G401.6 (cell line): ENCODE data around the gene ERBB4.

Experiments used
- FAIRE-seq: peaks from 2 replicates; lab custom pipeline; 2012; peaks lifted over from hg19 to GRCh38; lab: Jason Lieb, UNC

Gene ERBB4

DNA sequence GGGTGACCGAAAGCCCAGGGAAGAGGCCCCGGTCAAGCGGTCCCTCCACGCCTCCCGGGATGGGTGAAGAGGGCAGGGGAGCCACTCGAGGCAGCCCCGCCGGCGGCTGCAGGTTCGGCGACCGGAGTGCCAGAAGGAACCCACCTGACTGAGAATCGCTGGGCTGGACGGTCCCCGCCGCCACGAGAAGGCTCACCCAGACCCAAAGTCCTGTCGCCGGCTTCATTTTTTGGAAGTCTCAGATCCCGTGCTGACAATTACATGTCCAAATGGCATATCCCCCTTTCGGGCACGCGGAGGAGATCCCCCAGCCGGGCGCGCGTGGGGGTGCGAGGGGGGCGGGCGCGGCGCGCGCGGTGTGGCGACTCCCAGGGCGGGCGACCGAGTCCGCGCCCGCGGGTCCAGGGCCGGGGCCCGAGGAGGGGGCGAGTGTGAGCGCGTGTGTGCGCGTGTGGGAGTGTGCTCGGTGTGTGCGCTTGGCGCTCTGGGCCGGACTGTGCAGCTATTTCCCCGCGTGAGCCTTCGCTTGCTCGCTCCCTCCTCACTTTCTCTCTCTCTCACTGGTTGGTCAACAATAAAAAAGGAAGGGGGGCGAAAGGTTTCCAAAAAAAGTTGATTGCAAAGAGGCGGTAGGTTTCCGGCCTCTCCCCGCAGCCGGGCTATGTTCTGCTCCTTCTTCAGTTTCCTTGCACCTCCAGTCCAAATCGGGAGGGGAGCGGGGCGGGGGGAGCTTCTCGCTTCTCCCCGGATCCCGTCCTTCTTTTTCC lies at the start of gene ERBB4:
ERBB4 (minus strand) TSS at position 498 of the 767 bp plus-strand sequence; CDS start at position 226, 272 bp downstream.
- FAIRE-seq, result no peak

DNA sequence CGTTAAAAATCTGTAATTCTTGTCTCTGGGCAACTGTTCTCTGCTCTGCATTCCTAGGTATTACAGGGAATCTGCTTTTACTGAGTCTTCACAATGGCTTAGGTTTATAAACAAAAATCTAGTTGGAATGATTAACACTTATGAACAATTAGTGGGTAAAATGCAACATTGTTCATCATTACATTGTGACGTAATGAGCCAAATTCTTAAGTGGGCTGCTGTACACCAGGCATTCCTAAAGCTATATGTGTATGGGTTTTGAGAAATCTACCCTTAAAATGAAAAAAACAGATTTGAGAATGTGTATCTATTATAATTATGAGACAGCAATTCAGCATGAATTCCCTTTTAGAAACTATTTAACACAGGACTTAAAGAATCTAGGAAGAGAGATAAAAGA lies 41.5 kb upstream of the ERBB4 start:
- no peak for FAIRE-seq

DNA sequence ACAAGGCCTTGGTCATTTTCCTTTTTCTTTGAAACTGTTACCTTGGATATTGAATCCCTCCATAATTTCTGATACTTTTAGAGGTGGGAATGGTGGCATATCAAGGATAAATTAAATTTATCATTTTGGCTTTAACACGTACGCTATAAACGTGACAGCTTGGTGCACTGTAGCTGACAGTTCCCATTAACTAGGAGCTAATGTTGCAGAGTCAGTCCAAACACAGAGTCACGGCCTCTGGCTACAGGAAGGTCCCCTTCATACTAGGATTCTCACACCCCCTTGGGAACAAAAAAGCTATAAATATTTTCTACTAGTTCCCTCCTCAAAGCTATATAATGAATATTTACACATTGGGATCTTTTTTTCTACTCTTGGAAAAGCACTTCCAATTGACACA lies 17.7 kb upstream of the ERBB4 start:
- no peak for FAIRE-seq

DNA sequence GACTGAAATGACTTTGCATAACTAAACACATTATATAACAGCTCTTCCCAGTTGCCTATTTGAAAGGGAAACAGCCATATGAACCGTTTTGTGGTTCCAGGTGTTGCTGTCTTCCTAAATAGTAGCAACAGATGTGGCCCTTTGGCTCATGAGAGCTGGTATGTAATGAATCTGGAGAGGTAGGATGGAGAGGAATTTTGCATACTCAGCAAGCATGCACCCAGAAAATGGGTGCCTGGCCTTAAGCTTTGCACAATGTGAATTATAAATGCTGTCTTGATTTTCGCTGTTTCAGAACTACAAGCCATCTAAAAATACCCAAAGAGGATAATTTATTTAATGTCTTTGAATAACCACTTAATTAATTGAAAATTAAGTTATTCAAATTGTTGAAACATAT lies 15.6 kb upstream of the ERBB4 start:
- FAIRE-seq, result no peak

DNA sequence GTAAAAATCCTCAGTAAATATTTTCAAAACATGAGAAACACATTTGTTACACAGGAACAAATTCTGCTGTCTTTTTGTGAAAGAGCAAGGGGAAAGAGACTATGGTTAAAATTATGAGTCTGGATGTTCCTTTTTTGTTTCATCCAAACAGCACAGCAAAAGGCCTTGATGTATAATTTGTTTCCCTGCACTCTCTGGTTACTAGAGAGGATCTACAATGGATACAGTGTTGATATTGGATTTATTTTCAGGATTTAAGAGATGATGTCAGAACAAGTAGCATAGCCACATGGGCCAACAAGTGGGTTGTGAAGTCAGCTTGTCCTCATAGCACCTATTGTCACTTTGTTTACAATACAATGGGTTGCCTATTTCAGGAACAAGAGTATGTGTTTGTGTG lies 11.3 kb upstream of the ERBB4 start:
- FAIRE-seq, result no peak

DNA sequence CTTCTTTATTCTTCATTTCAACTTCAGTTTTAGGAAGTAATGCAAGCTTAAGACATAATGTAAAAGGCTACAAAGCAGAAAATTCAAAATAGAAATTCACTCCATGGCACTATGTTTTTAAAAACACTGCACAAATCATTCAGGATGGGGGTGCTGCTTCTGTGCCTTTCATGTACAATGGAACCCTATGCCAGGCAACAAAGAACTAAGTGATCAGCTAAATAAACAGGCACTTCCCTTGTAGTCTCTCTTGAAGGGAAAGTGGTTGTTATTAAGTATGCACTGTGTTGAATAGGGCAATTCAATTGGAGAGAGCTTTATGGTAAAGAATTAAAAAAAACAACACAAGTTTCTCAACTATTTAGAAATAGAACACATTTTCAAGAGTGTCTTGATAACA lies 10.9 kb upstream of the ERBB4 start:
- FAIRE-seq, result no peak

DNA sequence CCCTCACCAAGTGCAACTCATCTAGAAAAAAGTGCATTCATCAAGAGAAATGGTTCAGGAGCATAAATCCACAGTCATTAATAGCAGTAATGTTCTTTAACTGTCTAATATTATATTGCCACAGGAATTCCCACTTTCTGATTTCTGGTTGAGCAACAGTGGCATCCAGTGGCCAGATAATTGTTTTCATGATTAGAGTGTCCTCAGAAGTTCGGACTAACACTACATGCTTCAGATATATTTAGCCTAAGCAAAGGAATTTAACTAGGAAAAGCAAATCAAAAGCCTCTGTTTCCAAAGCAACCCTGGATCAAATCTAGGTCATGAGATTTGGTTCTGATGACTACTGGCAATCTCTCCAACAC lies 9.8 kb upstream of the ERBB4 start:
- FAIRE-seq, result no peak

DNA sequence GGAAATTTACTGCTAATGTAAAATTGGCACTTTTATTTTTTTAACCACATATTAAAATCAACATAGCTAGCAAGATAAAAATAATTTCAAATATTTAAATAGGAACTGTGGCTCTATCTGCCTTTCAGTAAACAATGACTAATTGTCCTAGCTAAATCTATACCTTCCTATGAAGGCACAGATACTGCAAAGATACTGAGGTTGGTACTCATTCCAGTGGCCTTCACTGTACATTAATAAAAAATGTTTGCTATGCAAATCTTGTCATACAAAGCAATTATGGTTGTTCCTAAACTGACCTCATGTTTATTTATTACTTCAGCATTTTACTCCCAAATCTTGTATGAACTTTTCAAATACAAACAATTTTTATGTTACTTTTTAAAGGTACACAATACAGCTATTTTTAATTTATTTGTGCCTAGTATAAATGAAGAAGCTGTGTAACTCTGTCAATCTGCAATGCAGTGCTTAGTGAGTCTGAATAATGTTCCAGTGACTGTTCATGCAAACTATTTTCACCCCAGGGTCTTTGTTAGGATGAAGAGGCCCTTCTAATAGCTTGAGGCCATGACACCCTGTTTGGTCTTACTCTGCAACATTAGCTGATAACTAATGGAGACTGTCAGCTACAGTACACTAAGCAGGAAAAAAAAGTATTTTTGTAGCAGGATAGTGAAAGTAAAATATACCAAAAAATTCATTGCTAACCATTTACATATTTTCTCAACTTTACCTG lies 9.3 kb upstream of the ERBB4 start:
- FAIRE-seq, result no peak

DNA sequence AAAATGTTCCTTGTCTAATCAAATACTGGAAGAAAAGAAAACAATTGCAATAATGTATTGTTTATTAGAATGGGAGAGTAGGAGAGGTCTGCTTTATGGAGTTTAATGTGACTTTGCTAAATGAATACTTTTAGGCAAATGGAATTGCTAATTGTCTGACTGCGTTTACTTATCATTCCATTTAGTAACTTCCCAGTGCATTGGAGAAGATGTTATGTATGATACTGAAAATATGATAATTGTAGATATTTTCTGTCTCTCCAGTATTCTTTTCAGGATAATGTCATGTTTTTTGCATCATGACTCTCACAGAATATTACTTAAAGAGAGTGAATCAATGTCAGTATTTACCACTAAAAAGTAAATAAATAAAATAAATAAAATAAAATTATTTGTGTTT lies 8.1 kb upstream of the ERBB4 start:
- FAIRE-seq, result no peak

DNA sequence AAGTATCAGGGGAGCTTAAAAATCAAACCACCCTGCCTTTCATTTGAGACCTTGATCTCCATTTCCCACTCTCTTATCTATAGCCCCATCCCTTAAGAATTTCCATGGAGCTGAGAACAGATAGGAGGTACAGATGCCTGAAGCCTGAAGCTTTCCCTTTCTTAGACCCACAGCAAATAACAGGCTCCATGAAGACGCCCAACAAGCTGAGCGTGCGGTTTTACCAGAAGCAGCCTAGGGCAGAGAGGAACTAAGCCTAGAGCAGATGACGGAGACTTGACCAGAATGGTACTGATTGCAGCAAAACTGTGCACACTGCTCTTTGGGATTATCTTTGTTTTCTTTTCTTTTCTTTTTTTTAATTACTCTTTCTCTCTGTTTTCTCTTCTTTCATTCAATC lies 1.7 kb upstream of the ERBB4 start:
- FAIRE-seq, result no peak

DNA sequence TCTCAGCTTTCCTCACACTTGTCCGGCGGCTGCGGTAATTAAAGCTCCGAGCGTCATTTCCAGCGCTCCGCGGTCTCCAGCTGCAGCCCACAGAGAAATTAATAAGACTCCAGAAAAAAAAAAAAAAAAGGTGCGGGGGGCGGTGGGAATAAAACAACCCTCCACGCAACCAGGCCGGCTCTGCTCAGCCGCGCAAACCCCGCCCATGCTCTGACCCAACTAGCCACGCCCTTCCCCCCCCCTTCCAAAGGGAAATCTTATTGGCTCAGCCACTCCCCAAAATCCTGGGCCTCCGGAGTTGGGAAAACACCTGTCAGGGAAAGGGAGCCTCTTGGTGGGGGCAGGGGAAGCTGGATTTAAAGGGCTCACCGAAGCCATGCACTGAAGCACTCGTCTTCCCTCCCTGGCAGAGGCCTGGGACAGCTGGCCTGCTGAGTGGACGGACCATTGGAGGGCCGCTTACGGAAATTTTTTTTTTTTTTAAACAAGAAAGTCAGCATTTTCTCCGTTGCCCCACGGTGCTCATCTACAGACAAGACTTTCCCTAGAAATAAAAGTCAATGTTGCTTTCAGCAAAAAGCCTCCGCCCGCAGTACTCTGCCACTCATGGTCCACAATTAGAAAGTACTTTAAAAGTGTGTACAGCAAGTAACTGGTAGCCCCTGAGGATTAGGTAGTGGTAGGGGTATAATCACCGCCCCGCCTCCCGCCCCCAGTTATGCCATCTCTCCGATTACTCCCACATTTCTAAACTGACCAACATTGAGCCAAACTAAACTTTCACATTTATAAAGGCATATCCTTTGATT lies 674 bp upstream of the ERBB4 start:
- no peak for FAIRE-seq

DNA sequence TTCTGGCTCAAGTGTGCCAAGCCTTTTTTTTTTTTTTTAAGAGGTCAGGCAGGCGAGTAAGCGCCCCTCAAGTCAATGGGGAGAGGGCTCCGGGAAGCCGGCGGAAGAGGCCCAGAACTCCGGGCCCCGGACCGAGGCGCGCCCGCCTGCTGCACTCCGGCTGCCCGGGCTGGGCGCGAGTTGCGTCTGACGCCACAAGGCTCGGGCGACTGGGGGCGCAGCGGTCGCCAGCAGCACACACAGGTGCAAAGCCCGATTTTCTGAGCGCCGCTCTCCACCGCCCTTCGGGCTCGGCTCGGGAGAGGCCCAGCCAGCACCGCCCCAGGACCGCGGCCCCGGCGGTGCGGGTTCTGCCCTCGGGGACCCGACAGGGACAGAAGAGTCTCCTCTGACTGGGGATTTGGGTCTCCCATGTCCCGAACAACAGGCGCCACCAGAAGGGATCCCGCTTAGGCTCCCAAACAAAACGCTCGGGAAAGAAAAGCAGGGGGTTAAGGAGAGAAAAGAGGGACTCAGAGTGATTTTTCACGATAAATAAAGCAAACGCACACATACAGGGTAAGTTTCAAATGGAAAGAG lies 787 bp downstream of the ERBB4 start:
- no peak for FAIRE-seq

DNA sequence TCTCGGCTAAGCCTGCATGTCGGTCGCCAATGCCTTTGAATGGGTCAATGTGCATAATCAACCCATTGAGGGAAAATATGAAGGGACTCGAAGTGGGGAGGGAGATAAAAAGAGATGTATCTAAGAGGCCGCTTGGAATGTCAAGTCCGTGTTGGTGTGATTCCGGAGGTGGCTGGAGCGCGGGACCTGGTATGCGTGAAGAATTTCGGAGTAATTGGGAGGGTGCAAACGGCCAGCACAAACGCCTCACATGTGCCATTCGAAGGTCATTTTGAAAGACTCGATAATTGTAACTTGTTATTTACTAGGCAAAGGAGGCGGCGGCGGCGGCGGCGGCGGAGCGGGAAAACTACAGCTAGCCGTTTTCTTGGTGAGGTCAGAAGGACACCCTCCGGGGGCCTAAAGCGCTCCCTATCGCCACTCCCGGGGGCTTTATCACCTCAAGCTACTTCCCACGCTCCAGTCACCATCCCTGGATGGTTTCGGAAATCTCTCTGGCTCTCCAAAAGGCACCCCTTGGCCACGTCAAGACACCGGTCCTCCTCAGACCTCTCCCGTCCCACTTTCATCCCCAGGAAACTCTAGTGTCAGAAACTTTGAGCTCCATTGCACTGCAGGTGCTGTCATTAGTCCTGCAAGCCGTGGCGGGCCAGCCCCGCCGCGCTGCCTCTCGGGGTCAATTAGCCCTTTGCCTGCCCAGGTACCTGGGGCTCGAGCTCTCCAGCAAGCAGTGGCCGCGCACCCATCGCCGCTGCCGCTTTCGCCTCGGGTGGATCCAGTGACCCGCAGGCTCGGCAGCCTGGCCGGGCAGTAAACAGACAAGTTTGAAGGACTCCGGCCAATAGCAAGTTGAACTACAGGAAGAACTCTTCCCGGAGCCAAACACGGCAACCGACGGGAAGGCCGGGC lies 1.5 kb downstream of the ERBB4 start:
- FAIRE-seq, result no peak

DNA sequence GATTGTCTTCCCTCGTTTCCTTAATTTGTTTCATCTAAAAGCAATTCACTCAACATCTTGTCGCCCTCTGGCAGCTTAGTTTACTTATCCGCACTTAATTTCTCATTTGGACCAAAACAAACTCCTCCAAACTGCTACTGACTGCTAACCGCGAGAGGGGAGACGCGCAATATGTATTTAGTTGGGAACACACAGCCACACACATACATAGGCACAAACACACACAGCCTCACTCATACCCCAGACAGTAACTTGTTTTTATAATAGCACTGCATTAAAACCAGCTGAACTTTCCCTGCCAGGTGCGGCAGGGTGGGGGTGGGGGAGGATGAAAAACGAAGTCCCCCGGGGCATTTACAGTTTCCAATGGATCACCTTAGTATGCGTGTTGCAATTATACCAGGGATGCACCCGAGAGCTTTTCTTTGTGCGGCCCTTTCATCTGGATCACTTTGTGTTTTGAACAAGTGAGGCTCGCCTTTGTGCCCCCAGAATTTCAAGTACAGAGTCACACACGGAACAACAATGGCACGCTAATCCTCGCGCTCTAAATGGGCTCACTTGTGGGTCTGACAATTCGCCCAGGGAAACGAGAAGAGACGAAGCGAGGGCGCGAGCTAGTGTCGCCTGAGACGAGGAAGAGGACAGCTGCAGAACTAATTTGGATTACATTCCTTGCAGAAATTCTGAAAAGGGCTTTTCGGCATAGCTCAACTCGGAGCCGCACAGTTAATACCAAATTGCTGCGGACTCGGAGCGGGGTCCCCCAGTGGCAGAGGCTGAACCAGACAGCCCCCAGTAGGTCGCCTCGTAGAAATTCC lies 2.4 kb downstream of the ERBB4 start:
- no peak for FAIRE-seq

DNA sequence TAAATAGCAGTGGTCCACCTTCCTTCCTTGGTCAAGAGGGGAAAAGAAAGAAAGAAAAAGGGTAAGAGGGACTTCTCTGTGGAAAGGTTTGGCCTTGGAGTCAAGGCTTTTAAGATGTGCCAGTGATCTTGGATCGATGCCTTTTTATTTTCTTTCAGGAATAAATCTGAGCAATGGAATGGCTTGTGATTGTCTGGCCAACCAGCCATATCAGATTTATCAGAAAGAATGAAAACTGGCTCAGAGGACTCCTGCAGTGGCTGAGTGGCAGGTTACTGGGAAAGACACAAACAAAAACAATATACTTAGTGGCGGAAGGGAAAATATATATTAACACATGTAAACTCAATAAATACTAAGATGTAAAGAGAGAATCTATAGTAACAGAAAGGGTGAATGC lies 4.3 kb downstream of the ERBB4 start:
- FAIRE-seq, result no peak

DNA sequence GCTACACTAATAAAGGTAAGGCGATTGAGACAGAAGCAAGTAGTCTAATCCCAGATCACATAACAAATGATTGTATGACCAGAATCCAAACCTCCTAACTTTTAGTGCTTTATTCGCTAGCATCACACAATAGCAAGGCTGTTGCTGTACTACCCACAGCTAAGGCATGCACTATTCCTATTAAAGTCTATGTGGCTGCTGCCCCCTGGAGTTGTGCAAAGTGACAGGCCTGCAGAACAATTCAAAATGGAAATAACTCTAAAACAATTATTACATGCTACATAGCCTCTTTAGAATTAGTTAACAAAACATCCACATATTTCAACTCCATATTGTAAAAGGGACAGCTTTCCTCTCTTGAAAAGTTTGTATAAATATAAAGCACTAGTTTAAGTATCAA lies 6.0 kb downstream of the ERBB4 start:
- FAIRE-seq, result no peak

DNA sequence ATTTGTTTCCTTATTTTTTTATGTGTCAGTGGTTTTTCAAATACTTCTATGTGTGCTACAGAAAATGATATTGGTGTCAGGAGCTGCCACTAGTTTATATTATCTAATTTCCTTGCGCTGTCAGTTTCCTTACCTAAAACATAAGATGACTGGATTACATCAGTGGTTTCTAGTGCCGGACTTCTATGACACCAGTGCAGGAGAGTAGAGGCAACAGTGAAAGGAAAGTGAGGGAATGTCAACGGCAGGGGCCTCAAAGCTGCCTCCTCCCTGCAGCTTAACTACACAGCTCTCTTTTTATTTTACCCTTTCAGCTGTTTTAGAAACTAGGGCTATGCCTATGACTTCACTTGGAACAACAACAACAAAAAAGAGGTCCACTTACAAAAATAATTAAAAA lies 6.5 kb downstream of the ERBB4 start:
- FAIRE-seq, result no peak

DNA sequence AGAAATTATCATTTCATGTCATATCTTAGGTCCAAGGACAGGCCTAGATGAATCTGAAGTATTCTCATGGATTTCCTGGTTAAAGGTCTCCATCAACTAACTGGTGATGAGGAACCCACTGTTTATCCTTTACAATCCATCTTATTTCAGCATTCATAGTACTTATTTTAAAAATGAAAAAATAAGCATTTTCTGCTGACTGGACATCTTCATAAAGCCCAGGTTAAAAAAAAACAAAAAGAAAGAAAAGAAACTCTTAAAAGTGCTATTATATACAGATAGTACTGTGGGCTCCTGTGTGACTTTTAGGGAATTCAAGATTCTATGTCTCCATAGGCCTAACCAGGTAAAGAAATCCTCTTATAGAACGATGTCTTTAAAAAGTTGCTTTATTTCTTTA lies 7.1 kb downstream of the ERBB4 start:
- no peak for FAIRE-seq

DNA sequence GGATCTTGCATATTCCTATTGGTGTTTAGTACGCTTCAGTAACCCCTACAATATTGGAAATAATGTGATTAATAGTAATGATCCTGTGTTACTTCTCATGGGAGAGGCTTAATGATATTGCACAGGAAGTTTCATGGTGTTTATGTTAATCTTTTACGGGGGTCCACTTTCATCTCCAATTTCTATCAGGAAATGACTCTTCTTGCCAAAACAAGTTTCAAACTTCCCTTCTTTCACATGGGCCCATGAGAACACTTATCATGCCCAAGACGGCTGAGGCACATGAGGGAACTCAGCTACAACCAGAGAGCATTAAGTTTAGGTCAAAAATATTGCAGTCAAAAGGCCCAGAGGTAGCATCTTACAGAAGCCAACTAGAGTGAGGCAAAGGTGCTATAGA lies 7.6 kb downstream of the ERBB4 start:
- no peak for FAIRE-seq

DNA sequence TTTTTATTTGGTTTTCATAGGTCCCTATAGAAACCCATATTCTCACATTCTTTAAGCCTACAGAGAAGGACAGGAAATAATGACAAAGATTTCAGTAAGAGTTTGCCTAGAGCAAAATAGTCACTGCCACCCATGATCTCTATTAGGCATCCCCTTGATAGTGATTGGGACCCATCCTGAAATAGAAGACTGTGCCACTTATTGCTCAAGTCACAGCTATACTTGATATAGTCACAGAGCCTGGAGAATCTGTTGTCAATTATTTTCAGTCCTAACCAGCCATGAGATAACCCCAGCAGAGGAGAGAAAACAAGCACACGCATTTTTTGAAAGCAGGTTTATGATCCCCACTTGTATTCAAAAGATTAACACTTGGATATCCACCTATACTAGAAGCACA lies 8.2 kb downstream of the ERBB4 start:
- FAIRE-seq, result no peak
